ENCODE results near the gene MINDY1.

MINDY1 gene

GRCh38 chr1:150965605-150966004 is 41.1 kb downstream of the MINDY1 start:
- no peak for DNase-seq (ENCODE audit: low spot score)

- DNase-seq (ENCODE audit: low spot score) = no peak
Measured at GRCh38 chr1:150964164-150964489, 42.6 kb downstream of the MINDY1 start.

- DNase-seq (ENCODE audit: low spot score) = no peak
Measured at GRCh38 chr1:150963321-150964163, 43.2 kb downstream of the MINDY1 start.

- DNase-seq (ENCODE audit: low spot score) = no peak
Measured at GRCh38 chr1:150961756-150962155, 44.9 kb downstream of the MINDY1 start.

GRCh38 chr1:150960646-150961045 is 46.1 kb downstream of the MINDY1 start:
- DNase-seq (ENCODE audit: low spot score) = no peak

GRCh38 chr1:150957666-150958065 is 49.0 kb downstream of the MINDY1 start:
- DNase-seq (ENCODE audit: low spot score) = no peak

- no peak for DNase-seq (ENCODE audit: low spot score)
Measured at GRCh38 chr1:150955280-150955679, 51.4 kb downstream of the MINDY1 start.

- no peak for DNase-seq (ENCODE audit: low spot score)
Measured at GRCh38 chr1:150954708-150955107, 52.0 kb downstream of the MINDY1 start.

Data from AG08396 (cell line).